Lower leg skin (tissue), 4 donors: ENCODE results near the gene CD81. TPM values are rescaled to one million over a fixed set of nuclear protein-coding genes. Genes with fewer than 3 reads are reported as not detected.

Experiments
- DNase-seq, 2 donors: peaks; one replicate each; pipeline ENCODE4 v3.0.0-alpha.2; 2019; ENCODE audit warnings: low spot score in 2 of 2
- H3K4me3 ChIP-seq: fragments of 200-600 bp; sonication (generic); 2 replicates; pipeline ENCODE4 v1.5.1; 2017; ENCODE audit warnings: mild to moderate bottlenecking, low read depth; ENCODE audit not compliant: poor library complexity, severe bottlenecking
- CTCF ChIP-seq, 3 donors: fragments of 450-650 bp; IDR thresholded peaks; one replicate each; pipeline ENCODE4 v1.5.1; 2016; ENCODE audit warnings: antibody characterized with exemption in 3 of 3, mild to moderate bottlenecking in 3 of 3, moderate library complexity in 2 of 3
- POLR2A ChIP-seq, 2 donors: fragments of 450-650 bp; IDR thresholded peaks; one replicate each; pipeline ENCODE4 v1.6.1; 2016 to 2017; ENCODE audit warnings: antibody characterized with exemption in 2 of 2, mild to moderate bottlenecking in 1 of 2, moderate library complexity in 1 of 2
- WGBS, 2 donors: methylation state at CpG; one replicate each; pipeline ENCODE4 v1.1.5; 2018; 5-methylcytosine and 5-hydroxymethylcytosine counted together
- intact Hi-C: fragments of 100-400 bp; cut with DNase I; formaldehyde crosslinking; loops from one replicate; pipeline ENCODE4 v1.15.0; 2023; ENCODE audit warnings: low total_unique reads
- total RNA-seq, 4 donors: library from RNA; depleted of rRNA; stranded (reverse); fragments of >200 nt; gene quantifications; one replicate each; pipeline ENCODE4 v1.1.0, GENCODE V29; 2016

CD81 gene
- total RNA-seq, 4 donors from 2014 or later: 189 to 337 (median 250) TPM

DNA sequence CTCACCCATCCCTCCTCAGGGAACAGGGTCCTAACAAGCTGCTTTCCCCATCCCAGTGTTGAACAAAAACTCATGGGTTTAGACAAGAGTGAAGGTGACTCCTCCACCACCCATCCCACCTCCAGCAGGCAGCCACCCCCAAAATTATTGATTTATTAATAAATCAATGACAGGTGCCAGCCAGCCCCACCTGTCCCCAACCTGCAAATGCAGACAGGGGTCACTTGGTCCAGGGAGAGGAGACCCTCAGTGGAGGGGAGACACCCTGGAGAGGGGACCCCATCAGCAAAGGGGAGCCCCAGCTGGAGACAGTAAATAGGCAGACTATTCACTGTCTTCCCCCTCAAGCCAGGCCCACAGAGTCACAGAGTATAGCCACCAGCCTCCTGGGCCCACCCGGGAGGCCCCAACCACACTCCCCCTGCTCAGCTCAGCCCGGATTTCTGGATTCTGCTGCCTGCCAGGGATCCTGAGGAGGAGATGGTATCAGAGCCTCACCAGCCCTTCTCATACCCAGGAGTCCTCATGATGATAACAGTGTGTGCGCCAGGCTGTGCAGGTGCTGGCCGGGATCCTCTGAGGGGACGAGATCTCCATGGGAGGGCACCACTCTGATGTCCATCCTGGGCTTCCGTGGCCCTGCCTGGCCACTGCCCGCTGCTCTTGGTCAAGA is 8.8 kb upstream of the CD81 start:
- DNase-seq: no peak
- WGBS, 2 donors: 90 to 94% methylated on average over 7 of the region's 7 CpGs
- intact Hi-C loops: no loop called here
- TF ChIP-seq CTCF (IDR thresholded peaks at IDR 0.05) (no peak), POLR2A (IDR thresholded peaks at IDR 0.05) (no peak)
- H3K4me3 ChIP-seq: no peak overlapping the region

GRCh38 chr11:2368851-2369180 is 8.3 kb upstream of the CD81 start:
- no peak for TF ChIP-seq POLR2A (IDR thresholded peaks at IDR 0.05)
- 75 to 87% methylated on average over 10 of the region's 10 CpGs for WGBS, 2 donors
- no peak overlapping the region for H3K4me3 ChIP-seq
- DNase-seq: no peak
- intact Hi-C loops: no loop called here

DNA sequence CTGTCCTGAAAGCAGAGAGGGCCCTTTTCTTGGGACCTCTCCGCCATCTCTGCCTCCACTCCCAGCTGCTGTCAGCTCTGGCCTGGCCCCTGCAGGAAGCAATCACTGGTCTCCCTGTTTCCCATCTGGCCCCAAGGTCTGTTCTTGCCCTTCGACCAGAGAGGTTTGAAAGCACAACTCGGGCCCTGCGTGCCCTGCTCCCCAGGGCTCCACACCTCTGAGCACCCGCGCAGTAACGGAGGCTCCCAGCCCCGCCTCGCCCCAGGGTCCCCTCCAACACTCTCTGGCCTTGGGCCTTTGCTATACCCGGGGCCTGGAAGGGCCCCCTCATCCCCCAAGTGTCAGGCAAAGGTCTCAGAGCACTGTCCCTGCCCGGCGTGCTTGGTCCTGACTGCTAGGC is 7.8 kb upstream of the CD81 start:
- TF ChIP-seq CTCF (IDR thresholded peaks at IDR 0.05) (no peak), POLR2A (IDR thresholded peaks at IDR 0.05) (no peak)
- WGBS, 2 donors: 92 to 94% methylated on average over 12 of the region's 12 CpGs

GRCh38 chr11:2369896-2370295 is 7.2 kb upstream of the CD81 start:
- no peak overlapping the region for H3K4me3 ChIP-seq
- TF ChIP-seq POLR2A (IDR thresholded peaks at IDR 0.05): no peak
- TF ChIP-seq CTCF (IDR thresholded peaks at IDR 0.05): no peak
- DNase-seq: no peak
- intact Hi-C loops: no loop called here
- 93 to 94% methylated on average over 9 of the region's 9 CpGs for WGBS, 2 donors

More for the DNA sequence above, 7.8 kb upstream of the CD81 start:
- no peak overlapping the region for H3K4me3 ChIP-seq
- DNase-seq: no peak
- intact Hi-C loops: no loop called here

GRCh38 chr11:2374456-2375201 is 2.5 kb upstream of the CD81 start:
- DNase-seq: no peak
- intact Hi-C loops: no loop called here
- 95 to 98% methylated on average over 14 of the region's 15 CpGs for WGBS, 2 donors

More at GRCh38 chr11:2374456-2375201, 2.5 kb upstream of the CD81 start:
- TF ChIP-seq POLR2A (IDR thresholded peaks at IDR 0.05) (no peak), CTCF (IDR thresholded peaks at IDR 0.05) (no peak)
- no peak overlapping the region for H3K4me3 ChIP-seq
